GM12878 (cell line): Measurements from ENCODE around the gene PRR15L. TPM values are rescaled to one million over a fixed set of nuclear protein-coding genes. Genes with fewer than 3 reads are reported as not detected.

ENCODE experiments used
- ATF7 ChIP-seq: fragments of 450-650 bp; IDR thresholded peaks from 2 replicates; pipeline ENCODE4 v1.6.1; 2016; ENCODE audit warnings: low read depth, mild to moderate bottlenecking
- MEF2B ChIP-seq: fragments of 450-650 bp; IDR thresholded peaks from 2 replicates; pipeline ENCODE4 v1.6.1; 2018; ENCODE audit warnings: mild to moderate bottlenecking, moderate library complexity; ENCODE audit not compliant: partially characterized antibody, poor library complexity, severe bottlenecking
- MLLT1 ChIP-seq: fragments of 450-650 bp; IDR thresholded peaks from 2 replicates; pipeline ENCODE4 v1.6.1; 2016; ENCODE audit warnings: mild to moderate bottlenecking
- SMC3 ChIP-seq: IDR thresholded peaks from 2 replicates; pipeline ENCODE4 v1.6.1; 2011; ENCODE audit warnings: low read length, improper control_type of control experiment, borderline replicate concordance
- SREBF2 ChIP-seq: IDR thresholded peaks from 2 replicates; pipeline ENCODE4 v1.6.1; 2012; ENCODE audit warnings: mild to moderate bottlenecking, low read length
- TAF1 ChIP-seq: IDR thresholded peaks from 2 replicates; pipeline ENCODE4 v1.6.1; 2011; ENCODE audit warnings: mild to moderate bottlenecking, low read depth, low read length, borderline replicate concordance
- TCF7 ChIP-seq: IDR thresholded peaks from 2 replicates; pipeline ENCODE4 v1.6.1; 2014; ENCODE audit warnings: antibody characterized with exemption, borderline replicate concordance
- ZBTB40 ChIP-seq: fragments of 450-650 bp; IDR thresholded peaks from 2 replicates; pipeline ENCODE4 v1.6.1; 2016; ENCODE audit warnings: mild to moderate bottlenecking, moderate library complexity, borderline replicate concordance
- ZSCAN29 ChIP-seq: fragments of 450-650 bp; IDR thresholded peaks from 2 replicates; pipeline ENCODE4 v1.6.1; 2017; ENCODE audit warnings: mild to moderate bottlenecking, moderate library complexity
- polyA plus RNA-seq, 11 experiments: library from polyadenylated mRNA; depleted of rRNA in 4 of 11; unstranded in 6 of 11; stranded (reverse) in 5 of 11; fragments of >200 nt; fragmentation: Nextera tagmentation in 4 of 11; fragmentation: Illumina TruSeq in 1 of 11; extraction: Ambion mirVana in 4 of 11; extraction: Trizol in 1 of 11; gene quantifications; 1 replicate in 1 of 11; 2 replicates in 10 of 11; pipeline versions ENCODE4 v1.2.1 to v1.2.3, GENCODE V29; 2011 to 2016; ENCODE audit warnings: inconsistent platforms in 2 of 11, missing spikeins in 2 of 11, low read depth in 1 of 11
- total RNA-seq, 4 experiments: library from RNA; depleted of rRNA in 3 of 4; stranded (reverse); fragments of >200 nt in 3 of 4; fragmentation: Illumina TruSeq in 1 of 4; extraction: Trizol in 1 of 4; gene quantifications; 2 replicates each; pipeline versions ENCODE4 v1.2.1 to v1.2.3, GENCODE V29; 2013 to 2021
- TF ChIP-seq, protein P1 (sequence below): IDR thresholded peaks from 2 replicates; pipeline ENCODE4 v1.6.1; 2011; ENCODE audit warnings: low read depth, mild to moderate bottlenecking, low read length, moderate library complexity, borderline replicate concordance; ENCODE audit errors: extremely low read depth
- TF ChIP-seq, protein P2 (sequence below): fragments of 450-650 bp; formaldehyde crosslinking; IDR thresholded peaks from 2 replicates; pipeline ENCODE4 v1.5.0; 2022; ENCODE audit warnings: mild to moderate bottlenecking, missing genetic modification characterization
- TF ChIP-seq, protein P3 (sequence below): IDR thresholded peaks from 2 replicates; pipeline ENCODE4 v1.6.1; 2012; ENCODE audit warnings: low read depth, low read length, improper control_type of control experiment
- TF ChIP-seq, protein P4 (sequence below): fragments of 450-650 bp; IDR thresholded peaks from 2 replicates; pipeline ENCODE4 v1.6.1; 2017; ENCODE audit warnings: mild to moderate bottlenecking, moderate library complexity

PRR15L gene
- total and polyA plus RNA-seq, 10 of the 15 experiments (the other 5 are each of a cell fraction or from before 2014, with no cell fraction given) = 0.11 to 0.18 TPM; not detected in 8

DNA sequence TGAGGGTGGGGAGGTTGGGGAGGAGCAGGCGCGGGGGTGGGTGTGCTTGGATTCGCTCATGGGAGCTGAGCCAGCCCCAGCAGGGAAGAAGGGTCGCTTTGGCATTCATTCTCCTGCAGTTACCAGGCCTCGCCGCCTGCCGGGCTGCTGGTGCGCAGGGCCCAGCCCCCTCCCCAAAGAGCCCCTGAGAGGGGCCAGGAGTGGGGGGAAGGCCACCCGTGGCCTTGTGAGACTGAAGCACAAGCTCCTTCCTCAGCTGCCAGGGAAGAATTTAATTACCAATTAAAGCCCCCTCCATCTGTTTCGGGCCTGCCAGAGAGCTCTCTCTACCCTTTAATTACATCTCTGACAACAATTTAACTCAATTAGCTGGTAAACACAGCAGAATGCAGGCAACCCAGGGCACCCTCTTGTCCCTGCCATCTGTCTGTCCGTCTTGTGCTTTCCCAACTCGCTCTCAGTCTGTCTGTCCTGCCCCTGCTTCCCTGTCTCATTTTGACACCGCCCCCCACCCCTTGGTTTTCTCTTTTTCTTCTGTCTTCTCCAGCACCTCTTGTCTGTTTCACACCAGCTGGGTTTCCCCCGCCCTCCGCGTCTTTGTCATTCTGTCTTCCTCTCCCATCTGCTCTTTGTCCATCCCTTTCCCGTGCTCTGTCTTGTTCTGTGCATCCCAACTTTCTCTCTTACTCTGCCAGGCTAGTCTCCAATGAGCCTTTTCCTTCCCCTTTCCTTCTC lies 45.9 kb upstream of the PRR15L start (continued):
- TF ChIP-seq, protein P1, sequence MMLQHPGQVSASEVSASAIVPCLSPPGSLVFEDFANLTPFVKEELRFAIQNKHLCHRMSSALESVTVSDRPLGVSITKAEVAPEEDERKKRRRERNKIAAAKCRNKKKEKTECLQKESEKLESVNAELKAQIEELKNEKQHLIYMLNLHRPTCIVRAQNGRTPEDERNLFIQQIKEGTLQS = no peak
- no peak; the same call in 1 of the 2 replicates for TF ChIP-seq MLLT1
- TF ChIP-seq, protein P2, sequence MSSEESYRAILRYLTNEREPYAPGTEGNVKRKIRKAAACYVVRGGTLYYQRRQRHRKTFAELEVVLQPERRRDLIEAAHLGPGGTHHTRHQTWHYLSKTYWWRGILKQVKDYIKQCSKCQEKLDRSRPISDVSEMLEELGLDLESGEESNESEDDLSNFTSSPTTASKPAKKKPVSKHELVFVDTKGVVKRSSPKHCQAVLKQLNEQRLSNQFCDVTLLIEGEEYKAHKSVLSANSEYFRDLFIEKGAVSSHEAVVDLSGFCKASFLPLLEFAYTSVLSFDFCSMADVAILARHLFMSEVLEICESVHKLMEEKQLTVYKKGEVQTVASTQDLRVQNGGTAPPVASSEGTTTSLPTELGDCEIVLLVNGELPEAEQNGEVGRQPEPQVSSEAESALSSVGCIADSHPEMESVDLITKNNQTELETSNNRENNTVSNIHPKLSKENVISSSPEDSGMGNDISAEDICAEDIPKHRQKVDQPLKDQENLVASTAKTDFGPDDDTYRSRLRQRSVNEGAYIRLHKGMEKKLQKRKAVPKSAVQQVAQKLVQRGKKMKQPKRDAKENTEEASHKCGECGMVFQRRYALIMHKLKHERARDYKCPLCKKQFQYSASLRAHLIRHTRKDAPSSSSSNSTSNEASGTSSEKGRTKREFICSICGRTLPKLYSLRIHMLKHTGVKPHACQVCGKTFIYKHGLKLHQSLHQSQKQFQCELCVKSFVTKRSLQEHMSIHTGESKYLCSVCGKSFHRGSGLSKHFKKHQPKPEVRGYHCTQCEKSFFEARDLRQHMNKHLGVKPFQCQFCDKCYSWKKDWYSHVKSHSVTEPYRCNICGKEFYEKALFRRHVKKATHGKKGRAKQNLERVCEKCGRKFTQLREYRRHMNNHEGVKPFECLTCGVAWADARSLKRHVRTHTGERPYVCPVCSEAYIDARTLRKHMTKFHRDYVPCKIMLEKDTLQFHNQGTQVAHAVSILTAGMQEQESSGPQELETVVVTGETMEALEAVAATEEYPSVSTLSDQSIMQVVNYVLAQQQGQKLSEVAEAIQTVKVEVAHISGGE = no peak
- TF ChIP-seq TCF7 = no peak
- TF ChIP-seq SREBF2 = no peak
- TF ChIP-seq SMC3 = no peak
- TF ChIP-seq ZSCAN29 = no peak
- no peak for TF ChIP-seq ATF7
- TF ChIP-seq, protein P3, sequence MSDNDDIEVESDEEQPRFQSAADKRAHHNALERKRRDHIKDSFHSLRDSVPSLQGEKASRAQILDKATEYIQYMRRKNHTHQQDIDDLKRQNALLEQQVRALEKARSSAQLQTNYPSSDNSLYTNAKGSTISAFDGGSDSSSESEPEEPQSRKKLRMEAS = no peak
- TF ChIP-seq, protein P4, sequence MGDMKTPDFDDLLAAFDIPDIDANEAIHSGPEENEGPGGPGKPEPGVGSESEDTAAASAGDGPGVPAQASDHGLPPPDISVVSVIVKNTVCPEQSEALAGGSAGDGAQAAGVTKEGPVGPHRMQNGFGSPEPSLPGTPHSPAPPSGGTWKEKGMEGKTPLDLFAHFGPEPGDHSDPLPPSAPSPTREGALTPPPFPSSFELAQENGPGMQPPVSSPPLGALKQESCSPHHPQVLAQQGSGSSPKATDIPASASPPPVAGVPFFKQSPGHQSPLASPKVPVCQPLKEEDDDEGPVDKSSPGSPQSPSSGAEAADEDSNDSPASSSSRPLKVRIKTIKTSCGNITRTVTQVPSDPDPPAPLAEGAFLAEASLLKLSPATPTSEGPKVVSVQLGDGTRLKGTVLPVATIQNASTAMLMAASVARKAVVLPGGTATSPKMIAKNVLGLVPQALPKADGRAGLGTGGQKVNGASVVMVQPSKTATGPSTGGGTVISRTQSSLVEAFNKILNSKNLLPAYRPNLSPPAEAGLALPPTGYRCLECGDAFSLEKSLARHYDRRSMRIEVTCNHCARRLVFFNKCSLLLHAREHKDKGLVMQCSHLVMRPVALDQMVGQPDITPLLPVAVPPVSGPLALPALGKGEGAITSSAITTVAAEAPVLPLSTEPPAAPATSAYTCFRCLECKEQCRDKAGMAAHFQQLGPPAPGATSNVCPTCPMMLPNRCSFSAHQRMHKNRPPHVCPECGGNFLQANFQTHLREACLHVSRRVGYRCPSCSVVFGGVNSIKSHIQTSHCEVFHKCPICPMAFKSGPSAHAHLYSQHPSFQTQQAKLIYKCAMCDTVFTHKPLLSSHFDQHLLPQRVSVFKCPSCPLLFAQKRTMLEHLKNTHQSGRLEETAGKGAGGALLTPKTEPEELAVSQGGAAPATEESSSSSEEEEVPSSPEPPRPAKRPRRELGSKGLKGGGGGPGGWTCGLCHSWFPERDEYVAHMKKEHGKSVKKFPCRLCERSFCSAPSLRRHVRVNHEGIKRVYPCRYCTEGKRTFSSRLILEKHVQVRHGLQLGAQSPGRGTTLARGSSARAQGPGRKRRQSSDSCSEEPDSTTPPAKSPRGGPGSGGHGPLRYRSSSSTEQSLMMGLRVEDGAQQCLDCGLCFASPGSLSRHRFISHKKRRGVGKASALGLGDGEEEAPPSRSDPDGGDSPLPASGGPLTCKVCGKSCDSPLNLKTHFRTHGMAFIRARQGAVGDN = no peak
- no peak for TF ChIP-seq ZBTB40
- no peak for TF ChIP-seq MEF2B
- no peak for TF ChIP-seq TAF1
